Activated CD4-positive, alpha-beta T cell treated with anti-CD3 and anti-CD28 coated beads, Interleukin-2, Interleukin-4, amounts not matched to agents 100 ng/mL and 50 ng/mL, durations not matched to agents 16 hours and 8 hours (primary cell): ENCODE data around the gene EGF.
A peak's percentile ranks its signal among the peaks of the same experiment; 100 is the strongest.
"Not testable (repeated sequence)": the region's sequence is repeated elsewhere in the genome, so short reads cannot be mapped to it uniquely, and the experiment has no call there.

Source experiments
- DNase-seq: peaks from one replicate; pipeline ENCODE4 v3.0.0-alpha.2; 2020; ENCODE audit warnings: low spot score

The EGF gene

DNA sequence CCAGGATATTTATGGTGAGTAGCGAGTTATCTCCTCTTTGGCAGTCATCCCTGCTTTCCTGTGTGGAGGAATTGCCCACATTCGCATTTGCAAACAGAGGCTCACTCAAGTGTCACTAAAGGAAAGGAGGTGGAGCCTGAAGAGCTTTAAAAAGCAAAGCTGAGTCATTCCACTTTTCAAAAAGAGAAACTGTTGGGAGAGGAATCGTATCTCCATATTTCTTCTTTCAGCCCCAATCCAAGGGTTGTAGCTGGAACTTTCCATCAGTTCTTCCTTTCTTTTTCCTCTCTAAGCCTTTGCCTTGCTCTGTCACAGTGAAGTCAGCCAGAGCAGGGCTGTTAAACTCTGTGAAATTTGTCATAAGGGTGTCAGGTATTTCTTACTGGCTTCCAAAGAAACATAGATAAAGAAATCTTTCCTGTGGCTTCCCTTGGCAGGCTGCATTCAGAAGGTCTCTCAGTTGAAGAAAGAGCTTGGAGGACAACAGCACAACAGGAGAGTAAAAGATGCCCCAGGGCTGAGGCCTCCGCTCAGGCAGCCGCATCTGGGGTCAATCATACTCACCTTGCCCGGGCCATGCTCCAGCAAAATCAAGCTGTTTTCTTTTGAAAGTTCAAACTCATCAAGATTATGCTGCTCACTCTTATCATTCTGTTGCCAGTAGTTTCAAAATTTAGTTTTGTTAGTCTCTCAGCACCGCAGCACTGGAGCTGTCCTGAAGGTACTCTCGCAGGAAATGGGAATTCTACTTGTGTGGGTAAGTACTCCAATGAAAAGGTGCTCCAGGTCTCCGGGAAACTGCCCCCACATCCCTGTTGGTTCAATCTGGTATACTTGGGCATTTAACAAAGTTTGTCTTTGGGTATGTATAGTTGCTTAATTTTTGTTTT, at the start of gene EGF:
Gene EGF, plus strand, starts transcription at position 178 of the 890 bp plus-strand sequence. Its CDS starts 453 bp downstream, at position 631.
- DNase-seq = no peak

DNA sequence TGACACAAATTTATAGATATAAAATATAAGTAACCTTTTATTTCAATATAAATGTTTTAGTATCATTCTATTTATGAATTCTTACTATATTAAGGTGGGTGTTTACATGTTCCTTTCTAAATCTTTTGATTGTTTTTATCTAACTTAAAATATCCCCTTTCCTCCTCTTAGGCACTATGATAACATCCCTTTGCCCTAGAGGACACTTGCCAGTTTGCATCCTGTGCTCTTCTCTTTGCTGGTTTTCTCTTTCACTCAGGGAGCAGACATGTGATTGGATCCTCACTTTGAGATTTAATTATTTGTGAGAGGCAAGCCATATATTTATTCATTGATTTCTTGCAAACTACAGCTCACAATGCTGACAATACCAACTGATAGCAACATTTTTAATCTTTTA, 48.5 kb upstream of the EGF start:
- no peak for DNase-seq

DNA sequence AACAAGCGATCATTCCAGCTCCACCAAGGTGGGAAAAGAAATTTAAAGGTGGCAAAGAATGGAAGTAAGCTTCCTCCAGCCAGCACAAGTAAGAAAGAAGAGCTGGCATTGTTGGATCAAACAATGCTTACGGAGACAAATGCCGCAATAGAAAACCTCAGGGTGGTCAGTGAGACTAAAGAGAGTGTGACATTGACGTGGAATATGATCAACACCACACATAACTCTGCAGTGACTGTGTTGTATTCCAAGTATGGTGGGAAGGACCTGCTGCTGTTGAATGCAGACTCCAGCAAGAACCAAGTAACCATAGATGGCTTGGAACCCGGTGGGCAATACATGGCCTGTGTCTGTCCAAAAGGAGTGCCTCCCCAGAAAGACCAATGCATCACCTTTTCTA, 42.6 kb upstream of the EGF start:
- no peak for DNase-seq

DNA sequence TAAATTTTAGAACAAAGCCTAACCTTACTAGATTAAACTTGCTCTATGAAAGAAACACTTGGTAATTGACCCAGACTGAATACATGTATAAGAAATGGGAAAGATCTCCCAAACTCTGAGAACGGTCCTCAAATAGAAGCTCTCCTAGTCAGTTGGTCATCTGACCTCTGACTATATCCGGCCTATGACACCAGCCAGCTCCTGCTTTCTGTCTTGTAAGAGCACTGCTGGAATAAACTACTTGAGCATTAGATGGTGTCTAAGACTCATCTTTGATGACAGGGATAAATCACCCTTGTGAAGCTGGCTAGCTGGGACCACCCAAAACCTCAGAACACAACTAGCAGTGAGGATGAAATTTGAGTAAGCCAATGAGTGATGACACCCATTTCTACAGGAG, 40.6 kb upstream of the EGF start:
- no peak for DNase-seq

DNA sequence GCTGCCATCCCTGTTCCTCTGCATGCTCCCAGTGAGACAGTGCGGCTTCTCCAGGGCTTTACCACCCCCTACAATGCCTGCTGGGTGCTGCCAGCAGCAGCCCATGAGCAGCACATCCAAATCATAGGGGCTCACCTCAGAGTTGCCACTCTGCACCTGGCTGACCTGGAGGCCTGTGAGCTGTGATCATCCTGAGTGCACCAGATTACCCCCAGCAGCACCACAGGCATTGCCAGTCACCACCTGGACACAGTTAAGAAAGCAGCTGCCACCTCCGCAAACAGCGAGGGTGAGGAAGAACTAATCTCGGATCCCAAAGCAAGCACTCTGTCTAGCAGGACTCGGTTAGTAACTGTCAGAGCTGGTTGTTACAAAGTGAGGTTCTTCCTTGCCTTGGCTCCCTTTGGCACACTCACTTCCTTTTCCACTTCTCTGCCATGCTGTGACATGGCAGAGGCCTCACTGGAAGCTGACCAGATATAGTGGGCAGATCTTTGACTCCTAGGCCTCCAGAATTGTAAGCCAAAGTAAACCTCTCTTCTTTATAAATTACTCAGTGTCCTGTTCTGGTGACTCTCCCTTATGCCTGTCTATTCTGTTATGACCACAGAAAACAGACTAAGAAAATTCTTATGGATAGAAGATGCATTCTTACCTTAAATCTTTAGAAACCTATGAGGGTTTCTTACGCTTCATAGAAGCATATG, 39.6 kb upstream of the EGF start:
- no peak for DNase-seq

DNA sequence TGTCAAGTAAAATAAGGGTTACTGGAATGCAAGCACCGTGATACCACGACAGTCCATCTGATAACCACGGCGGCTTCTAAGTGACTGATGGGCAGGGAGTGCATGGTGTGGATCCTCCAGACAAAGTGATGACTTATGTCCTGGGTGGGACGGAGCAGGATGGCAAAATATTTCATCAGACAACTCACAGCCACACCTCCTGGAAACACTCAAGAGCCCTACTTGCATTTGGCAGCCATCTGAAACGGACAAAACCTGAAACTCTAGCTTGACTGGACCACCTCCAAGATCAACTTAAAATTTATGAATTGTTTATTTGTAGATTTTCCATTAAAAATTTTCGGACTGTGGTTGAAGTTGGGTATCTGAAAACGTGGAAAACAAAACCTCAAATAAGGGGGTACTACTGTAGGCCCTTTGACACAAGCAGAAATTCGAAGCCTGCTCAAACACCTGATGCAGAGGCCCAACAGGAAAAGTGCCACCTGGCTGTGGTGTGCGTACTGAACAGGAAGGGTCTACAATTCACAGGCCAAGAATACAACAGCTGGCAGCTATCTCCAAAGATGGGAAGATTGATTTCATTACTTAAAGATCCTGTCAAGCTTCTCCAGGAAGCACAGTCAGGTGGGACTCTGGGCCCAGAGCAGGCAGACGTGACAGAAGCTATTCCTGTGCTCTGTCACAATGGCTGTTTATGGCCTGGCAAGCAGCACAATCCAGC, 38.7 kb upstream of the EGF start:
- no peak for DNase-seq

DNA sequence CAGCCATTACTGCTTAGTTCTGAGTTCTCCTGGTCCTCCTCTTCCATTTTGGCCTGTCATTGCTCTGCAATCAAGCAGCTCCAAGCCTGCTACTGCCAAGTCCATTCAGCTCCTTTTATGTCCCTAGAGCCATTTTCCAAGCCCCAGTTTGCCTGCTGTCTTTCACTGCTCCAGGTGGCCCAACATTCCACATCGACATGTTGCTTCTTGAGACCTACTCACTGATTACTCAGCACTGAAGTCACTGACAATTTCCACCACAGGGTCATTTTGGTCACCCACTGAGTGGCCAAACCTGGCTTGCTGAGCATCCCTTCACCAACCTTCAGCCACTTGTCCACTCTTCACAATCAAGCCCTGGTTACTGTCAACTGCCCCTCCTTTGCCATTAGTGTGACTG, 37.6 kb upstream of the EGF start:
- no peak for DNase-seq

DNA sequence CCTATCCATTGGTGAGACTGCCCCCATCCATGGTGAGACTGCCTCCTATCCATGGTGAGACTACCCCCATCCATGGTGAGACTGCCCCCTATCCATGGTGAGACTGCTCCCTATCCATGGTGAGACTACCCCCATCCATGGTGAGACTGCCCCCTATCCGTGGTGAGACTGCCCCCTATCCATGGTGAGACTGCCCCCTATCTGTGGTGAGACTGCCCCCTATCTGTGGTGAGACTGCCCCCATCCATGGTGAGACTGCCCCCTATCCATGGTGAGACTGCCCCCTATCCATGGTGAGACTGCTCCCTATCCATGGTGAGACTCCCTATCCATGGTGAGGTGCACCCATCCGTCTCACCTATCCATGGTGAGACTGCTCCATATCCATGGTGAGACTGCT, 37.1 kb upstream of the EGF start:
- not testable (repeated sequence) for DNase-seq

DNA sequence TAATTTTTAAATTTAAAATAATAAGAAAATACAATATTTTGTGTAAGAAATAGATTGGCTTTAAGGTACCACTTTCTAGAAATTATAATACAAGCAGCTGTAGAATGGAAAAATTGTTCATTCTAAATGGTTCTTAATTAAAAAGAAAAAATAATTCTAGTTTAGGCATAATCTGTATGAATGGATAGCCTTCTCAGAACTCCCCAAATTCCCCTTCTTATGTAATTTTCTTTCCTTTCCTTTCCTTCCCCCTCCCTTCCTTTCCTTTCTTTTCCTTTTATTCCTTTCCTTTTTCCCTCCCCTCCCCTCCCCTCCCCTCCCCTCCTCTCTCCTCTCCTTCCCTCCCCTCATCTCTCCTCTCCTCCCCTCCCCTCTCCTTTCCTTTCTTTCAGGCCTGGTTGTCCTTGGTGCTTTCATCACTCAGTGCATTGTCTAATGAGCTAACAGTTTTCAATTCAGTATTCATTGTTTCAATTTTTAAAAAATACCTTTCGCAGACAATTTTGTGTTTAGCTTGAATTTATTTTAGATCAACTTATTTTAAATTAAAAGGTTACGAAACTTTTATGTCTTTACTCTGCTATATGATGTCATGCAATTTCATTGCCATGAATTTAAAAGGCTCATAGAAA, 35.9 kb upstream of the EGF start:
- no peak for DNase-seq

DNA sequence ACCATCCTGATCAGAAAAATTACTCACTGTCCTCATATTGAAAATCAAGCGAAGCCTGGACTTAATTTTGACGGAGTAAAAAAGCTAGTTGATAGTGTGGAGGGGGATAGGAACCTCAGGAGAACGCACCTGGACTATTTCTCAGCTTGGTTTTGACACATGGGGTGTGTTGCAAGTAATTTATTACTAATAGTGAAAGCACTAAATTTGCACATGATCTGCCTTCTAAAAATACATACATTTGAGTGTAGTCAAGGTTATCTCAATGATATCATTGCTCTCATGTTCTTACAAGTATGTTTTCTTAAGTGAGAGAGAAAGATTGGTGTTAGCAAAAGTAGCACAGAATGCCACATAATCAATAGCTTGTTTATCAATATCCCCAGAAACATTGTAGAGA, 35.3 kb upstream of the EGF start:
- DNase-seq = peak; percentile 3

DNA sequence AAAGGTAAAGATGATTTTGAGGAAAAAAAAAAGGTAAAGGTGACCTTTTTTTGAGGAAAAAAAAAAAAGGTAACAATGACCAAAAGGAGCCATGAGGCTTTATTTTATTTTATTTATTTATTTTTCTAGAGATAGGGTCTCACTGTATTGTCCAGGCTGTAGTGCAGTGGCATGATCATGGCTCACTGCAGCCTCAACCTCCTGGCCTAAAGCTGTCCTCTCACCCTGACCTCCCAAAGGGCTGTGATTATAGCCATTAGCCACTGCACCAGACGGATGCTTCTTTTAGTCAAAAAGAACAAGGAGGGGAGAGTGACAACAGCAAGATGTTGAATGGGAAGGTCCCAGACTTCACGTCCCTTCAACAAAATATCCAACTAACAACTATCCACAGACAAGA, 34.3 kb upstream of the EGF start:
- no peak for DNase-seq

DNA sequence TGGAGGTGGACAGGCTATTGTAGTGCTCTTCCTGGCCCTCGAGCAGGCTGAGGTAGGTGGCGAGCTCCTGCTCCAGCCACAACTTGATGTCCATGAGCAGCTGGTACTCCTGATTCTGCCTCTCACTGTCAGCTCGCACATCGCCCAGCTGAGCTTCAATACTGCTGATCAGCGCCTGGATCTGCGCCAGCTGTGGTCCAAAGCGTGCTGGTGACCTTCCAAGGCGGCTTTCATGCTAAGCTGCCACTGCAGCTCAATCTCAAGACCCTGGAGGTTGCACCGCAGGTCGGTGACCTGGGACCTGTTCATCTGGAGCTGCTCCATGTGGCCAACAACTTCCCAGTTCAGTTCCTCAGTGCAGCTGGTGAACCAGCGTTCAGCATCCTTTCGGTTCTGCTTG, 33.6 kb upstream of the EGF start:
- DNase-seq = no peak

DNA sequence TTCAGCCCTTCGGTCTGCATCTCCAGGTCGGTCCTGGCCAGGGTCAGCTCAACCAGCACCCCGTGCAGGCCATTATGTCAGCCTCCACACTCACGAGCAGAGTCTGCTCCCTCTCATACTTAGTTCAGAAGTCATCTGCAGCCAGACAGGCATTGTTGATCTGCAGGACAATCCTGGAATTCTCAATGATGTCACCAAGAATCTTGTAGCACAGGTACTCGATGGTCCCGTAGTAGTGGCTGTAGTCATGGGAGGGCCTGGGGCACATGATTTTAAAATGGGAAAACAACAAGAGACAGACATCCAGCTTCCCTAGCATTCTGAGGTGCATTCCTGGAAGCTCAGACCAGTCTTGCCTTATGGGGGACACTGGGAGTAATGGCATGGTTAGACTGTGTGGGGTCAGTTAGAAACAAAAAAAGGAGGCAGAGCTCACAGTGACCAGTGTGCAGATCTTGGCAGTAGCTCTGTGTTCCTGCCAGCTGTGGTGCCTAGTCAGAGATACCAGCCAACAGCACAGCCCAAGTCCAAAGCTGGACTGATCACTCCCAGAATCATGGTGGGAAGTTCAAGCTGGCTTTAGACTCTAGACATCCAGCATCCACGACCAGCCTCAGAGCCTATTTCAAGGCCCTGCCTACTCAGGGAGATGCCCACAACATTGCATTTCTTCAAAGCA, 32.9 kb upstream of the EGF start:
- DNase-seq = no peak

DNA sequence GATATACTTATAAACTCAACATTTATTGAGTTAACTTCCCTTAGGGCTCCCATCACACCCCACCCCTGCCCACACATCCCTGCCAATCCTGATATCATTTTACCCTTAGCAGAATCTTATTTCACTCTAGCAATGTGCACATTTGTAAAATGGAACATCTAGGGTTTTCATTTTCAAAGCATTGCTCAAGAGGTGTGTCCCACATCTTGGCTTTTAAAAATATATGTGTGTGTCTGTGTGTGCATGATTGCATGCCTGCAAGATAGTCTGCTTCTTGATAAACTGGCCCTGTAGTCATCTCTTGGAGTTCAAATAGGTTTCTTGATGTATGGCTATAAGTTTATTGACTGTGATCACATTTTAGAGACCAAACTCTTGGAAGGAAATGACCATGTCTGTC, 26.4 kb upstream of the EGF start:
- no peak for DNase-seq

DNA sequence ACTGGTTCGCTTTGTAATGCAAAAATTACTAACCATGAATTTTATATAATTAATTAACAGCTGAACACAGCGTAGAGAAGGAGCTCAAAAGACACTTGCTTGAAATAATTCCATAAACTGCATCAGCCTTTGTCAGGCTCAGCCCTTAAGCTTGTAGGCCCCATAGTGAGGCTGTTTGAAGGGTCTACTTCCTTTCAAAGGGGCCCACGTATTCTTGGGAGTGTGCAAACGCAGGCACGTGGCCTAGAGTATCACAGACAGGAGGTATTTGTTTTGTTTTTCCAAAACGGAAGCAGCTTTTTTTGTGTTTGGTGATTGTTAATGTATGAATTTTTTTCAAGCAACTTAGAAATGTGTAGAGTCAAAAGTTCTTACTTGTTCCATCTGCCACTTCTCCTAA, 25.6 kb upstream of the EGF start:
- no peak for DNase-seq

DNA sequence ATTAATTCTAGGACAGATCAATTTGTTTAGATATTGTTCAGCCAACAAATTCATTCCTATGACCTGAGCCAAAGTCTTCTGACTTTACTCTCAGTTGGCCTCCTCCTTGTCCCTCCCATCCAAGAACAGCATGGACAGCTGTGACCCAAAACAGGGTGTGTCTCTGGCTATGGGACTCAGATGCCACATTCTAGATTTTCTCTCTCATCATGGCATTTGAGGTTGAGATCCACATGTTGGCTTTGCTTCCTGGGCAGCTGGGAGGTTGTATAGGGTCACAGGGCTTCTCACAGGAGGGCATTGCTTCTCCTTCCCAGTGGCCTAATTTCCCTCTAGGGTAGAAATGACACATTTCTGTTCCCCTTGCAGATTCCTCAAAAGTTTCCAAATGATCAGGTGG, 22.6 kb upstream of the EGF start:
- no peak for DNase-seq

DNA sequence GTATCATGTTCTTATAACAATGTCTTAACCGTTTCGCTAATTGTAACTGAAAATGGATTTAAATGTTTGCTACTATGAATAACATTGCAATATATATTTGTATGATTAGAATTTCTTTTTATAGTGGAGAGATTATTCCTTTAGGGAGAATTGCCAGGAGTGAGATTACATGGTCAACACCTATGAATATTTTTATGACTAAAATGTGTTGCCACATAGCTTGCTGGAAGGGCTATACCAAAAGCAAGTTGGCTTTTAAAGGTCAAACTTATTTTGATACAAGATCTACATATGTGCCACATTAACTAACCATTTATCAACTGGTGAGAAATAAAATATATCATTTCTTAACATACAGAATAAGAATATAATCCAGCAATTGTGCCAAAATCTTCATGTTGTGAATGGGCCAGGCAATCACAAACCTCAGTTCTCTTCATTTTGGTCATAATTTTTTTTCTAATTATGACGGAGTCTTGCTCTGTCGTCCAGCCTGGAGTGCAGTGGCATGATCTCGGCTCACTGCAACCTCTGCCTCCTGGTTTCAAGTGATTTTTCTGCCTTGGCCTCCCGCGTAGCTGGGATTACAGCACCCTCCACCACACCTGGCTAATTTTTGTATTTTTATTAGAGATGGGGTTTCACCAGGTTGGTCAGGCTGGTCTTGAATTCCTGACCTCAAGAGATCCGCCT, 10.0 kb upstream of the EGF start:
- DNase-seq = no peak

DNA sequence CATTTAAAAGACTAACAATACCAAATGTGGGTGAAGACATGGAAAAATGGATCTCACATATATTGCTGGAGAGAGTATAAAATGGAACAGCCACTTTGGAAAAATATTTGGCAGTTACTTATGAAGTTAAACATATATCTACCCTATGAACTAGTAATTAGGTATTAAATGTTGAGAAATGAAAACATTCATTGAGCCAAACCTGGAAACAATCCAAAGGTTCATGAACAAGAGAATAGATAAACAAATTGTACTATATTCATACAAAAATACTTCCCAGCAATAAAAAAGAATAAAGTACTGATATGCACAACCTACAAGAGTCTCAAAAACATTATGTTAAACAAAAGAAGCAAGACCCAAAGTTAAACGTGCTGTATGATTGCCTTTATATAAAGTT, 4.0 kb upstream of the EGF start:
- DNase-seq = no peak

DNA sequence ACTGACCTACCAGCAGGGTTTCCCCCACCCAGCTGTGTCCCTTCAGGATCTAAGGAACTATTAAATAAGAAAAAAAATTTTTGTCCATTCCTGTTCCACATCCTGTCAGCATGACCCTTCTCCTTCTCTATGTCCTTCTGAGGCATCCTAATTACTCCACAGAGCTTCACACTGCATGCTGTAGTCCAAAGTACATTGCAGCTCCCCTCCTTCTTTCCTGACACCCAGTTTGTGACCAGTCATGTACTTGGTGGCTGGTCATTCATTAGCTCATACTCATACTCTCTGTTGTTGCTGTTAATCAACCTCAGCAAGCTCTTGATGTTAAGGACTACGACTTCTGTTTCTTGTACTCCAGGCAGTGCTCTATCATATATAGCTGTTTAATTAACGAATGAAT, 2.4 kb upstream of the EGF start:
- no peak for DNase-seq

DNA sequence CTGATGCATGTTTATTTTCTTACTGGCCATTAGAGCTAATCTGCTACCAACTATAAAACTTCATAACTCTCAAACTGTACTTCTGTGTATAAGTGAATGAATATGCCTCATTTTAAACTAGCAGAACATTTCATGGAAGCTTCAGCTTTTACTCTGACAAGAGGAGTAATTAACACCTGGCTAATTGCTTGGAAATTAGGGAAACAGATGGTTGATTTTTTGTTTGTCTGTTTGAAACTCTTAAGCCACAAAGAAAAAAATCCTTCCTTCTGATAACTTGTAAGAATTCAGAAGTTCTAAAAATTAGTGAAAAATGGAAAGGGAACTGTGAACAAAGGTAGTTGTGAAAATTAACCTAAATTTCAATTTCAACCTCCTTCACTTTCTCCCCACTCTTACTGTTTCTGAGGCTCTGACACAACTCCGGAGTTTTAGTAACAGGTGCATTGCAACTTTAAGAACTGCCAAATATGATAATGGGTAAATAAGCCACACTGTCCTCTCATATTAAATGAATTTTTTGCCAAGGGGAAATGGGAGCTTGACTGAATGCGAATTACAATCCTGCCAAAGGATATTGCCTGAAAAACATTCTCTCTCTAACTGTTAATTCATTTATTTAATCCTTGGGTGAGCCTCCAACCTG, 1.0 kb downstream of the EGF start:
- no peak for DNase-seq

DNA sequence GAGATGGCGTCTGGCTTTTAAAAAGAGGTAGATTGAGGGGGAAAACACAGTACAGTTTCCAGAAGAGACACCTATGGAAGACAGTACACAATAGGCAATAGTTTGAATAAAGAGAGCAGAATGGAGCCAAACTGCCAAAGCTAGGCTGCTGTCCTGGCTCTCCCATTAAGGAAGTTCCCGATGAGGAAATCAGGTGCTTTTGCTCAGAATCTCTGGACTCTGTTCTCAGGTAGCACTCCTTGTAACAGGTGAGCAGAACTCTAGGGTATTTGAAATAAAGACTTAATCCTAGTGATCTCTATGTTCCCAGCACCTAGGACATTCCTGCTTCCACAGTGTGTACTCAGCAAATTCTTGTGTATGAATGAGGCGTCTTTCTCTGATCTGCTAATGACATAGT, 1.6 kb downstream of the EGF start:
- no peak for DNase-seq
